Dedifferentiated amniotic fluid mesenchymal stem cell (primary cell): ENCODE results near the gene RGR.
A peak's percentile ranks its signal among the peaks of the same experiment; 100 is the strongest.
"Not testable (repeated sequence)": the region's sequence is repeated elsewhere in the genome, so short reads cannot be mapped to it uniquely, and the experiment has no call there.

Experiments used
- DNase-seq: peaks from one replicate; pipeline ENCODE4 v3.0.0-alpha.2; 2016; ENCODE audit errors: extremely low spot score

RGR gene

DNA sequence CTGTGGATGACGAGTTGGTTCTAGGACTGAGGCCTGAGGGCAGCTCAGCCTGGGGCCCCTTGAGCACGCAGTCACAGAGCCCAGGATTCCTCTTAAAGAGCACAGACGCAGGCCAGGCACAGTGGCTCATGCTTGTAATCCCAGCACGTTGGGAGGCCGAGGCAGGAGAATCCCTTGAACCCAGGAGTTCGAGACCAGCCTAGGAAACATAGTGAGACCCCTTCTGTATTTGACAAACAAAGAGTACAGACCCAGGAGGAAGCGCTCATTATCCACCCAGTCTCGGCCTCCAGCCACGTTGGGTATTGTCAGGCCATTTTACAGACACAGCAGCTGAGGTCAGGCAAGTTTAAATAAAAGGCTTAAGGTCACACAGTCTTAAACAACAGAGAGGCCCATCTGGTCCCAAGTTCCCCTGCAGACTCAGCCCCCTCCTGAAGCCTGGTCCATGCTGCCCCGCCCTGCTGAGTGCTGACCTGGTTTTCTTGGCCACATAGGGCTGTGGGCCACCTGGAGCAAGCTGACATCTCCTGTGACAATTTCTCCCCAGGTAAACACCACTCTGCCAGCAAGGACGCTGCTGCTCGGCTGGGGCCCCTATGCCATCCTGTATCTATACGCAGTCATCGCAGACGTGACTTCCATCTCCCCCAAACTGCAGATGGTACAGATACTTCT is 12.6 kb downstream of the RGR start:
- no peak for DNase-seq

- no peak for DNase-seq
Observed at GRCh38 chr10:84258034-84258695, 13.3 kb downstream of the RGR start.

- no peak for DNase-seq
Observed at GRCh38 chr10:84261236-84261915, 16.5 kb downstream of the RGR start.

- no peak for DNase-seq
Observed at GRCh38 chr10:84262190-84262956, 17.5 kb downstream of the RGR start.

- no peak for DNase-seq
Observed at GRCh38 chr10:84263716-84264115, 18.9 kb downstream of the RGR start.

DNA sequence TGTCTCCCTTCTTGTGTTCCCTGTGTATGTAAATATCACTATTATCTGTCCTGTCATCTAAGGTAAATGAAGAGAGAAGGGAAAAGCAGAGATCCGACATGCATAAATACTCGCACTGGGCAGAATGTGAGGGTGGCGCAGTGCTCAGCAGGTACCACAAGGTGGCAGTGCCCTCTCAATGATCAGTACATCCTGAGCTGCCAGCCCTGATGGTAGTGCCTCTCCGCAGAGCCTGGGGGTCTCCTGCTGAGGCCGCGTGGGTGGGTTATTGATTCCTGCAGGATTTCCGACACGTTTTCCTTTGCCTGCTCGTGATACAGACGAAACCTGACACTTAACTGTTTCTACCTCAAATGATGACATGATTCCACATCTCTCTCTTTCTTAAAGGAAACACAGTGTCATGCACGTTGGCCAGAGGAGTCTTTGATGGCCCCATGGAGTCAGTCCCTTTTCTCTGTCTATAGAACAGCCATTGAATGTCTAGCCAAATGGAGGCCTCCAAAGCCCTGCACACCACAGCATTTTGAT is 19.8 kb downstream of the RGR start:
- DNase-seq, result peak; percentile 45

DNA sequence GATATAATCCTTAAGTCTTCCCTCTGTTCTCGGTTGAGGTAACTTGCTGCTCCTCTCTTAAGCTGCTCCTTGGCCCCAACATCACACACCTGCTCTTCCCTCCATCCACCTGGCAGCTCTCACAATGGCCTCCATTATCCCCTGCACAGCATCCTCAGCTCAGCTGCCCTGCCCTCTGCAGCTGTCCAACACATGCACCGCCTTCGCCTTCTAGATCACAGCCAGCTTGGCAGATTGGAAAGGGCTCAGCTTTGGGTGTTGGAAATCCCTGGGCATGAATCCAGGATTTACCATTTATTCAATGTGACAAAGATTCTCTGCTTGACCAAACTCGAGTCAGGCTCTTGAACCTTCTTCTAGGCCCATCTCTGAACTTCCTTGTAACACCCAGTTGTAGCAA is 20.6 kb downstream of the RGR start:
- DNase-seq, result no peak

GRCh38 chr10:84267503-84268126 is 22.8 kb downstream of the RGR start:
- peak; percentile 46 for DNase-seq

- no peak for DNase-seq
Observed at GRCh38 chr10:84269162-84269561, 24.3 kb downstream of the RGR start.

GRCh38 chr10:84269773-84270172 is 24.9 kb downstream of the RGR start:
- peak; percentile 84 for DNase-seq

DNA sequence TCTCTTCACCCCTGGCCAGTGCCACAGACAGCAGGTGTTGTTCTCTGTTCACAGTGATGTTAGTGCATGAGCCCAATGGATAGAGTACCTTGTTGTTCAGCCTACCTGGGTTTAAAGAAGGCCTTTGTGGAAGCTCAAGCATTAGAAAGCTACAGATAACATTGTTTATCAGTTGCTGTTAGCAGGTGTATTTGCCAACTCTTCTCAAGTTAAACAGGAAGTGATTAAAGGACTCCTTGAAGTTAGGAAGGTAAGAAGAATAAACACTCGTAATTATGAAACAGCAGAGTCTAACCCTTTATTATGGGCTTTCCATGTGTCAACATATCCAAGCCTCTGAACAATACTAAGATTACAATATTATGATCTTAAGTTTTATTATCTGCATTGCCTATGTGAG is 25.9 kb downstream of the RGR start:
- DNase-seq, result no peak

- DNase-seq, result not testable (repeated sequence)
Observed at GRCh38 chr10:84279876-84280475, 35.1 kb downstream of the RGR start.

GRCh38 chr10:84286695-84287094 is 41.8 kb downstream of the RGR start:
- no peak for DNase-seq

GRCh38 chr10:84288151-84288550 is 43.3 kb downstream of the RGR start:
- DNase-seq, result no peak

DNA sequence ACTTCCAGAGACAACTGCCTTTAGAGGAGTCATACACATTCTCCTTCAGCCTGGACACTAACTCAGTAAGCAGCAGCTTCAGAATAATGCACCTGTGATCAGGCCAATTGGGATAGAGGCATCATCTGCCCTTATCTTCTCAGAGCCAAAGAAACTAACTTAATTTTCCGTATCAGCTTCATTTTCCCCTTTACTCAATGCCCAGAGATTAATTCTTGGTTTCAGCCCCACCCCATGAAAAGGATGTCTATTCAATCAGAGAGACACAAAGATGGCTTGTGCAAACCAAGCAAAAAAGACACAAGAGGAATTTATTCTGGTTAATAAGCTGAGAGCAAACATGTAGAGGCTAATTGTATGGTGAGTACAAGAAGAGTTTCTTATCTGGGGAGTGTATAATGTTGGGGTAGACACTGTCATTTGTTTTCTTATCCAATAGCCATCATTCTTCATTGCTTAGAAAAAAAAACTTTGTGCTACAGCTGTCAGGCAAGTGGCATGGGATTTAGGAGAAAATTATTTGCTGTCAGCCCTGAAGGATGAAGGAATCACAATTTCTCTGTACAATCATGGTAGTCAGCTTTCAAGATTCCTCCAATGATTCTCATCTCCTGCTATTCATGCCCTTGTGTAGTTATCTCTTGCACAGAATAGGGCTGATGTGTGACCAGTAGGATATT is 44.8 kb downstream of the RGR start:
- DNase-seq, result no peak

DNA sequence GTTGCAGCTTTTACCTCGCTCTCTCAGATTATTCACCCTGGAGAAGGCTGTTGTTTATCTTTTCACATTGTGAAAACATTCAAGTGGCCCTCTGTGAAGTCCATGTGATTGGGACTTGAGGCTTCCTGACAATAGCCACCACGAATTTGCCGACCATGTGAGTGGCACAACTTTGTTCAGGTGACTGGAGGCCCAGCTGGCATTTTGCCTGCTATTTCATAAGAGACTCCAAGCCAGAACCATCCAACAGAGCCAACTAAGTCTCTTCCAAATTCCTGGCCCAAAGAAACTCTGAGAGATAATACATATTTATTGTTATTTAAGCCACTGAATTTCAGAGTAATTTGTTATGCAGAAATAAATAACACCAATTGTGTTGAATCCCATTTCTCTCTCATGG is 45.4 kb downstream of the RGR start:
- no peak for DNase-seq

GRCh38 chr10:84291384-84291783 is 46.5 kb downstream of the RGR start:
- DNase-seq, result peak; percentile 67

GRCh38 chr10:84292502-84292901 is 47.6 kb downstream of the RGR start:
- no peak for DNase-seq

DNA sequence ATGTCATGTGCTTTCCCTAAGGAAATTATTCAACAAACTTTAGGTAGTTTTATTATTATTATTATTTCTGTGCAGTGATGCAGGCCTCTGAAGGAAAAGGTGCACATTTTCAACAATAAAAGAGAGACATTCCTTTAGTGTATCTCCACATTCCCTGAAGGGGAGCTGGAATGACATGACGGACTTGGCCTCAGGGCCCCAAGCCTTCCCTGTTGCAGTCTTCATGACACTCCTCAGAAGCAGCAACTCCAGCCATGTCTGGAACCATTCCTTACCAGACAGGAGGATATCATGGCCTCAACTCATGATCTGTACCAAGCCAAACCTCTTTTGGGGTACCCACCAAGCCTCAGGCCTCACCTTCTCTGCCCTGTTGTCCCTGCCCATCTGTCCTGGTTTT is 48.3 kb downstream of the RGR start:
- DNase-seq, result no peak

DNA sequence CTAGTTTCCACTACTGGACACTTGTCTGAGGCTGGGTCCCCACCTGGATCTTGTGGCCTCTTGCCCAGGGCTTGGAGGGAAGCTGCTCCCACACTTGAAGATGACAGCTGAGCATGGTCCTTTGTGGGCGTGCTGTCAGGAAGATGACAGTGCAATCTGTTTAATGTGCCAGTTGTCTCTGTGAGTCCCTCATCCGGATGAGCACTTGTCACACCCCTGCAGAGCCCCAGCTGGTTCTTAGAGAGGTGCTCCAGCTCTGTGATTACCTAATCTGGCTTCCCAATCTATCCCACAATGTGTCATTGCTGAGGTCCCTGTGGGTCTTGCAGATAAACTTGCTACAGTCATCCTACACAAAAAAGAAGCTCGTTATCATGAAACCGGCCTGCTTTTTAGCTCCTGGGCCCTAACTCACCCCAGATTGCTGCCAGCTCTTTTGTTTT is 48.7 kb downstream of the RGR start:
- DNase-seq, result no peak
